ENCODE results near the gene GLT8D2.

Gene GLT8D2

GRCh38 chr12:103960616-103961227 lies 89.3 kb downstream of the GLT8D2 start:
- TF ChIP-seq CTCF (IDR thresholded peaks at IDR 0.05; ENCODE audit: low read depth, low read length): no peak
- no peak for TF ChIP-seq EZH2phosphoT487 (IDR thresholded peaks at IDR 0.05; ENCODE audit: low read depth)
- Histone ChIP-seq H3K27ac (ENCODE audit: low read length) (no peak overlapping the region), H4K20me1 (ENCODE audit: insufficient read depth, low read length) (no peaks in the 10 kb centered on the region), H3K4me2 (ENCODE audit: low read length) (no peak overlapping the region), H3K79me2 (ENCODE audit: low read length) (peaks cover 37% of the 10 kb centered on the region), H3K27me3 (ENCODE audit: low read depth, low read length) (no peaks in the 10 kb centered on the region), H3K36me3 (replicated peaks; ENCODE audit: low read depth, low read length) (peaks cover 7% of the 10 kb centered on the region), H3K9ac (ENCODE audit: low read length) (no peak overlapping the region), H2AFZ (ENCODE audit: low read depth, low read length) (no peak overlapping the region), H3K4me3 (ENCODE audit: low read length) (no peak overlapping the region), H3K9me3 (ENCODE audit: insufficient read depth, low read length) (no peaks in the 10 kb centered on the region), H3K4me1 (ENCODE audit: low read length) (peaks cover 31% of the 10 kb centered on the region)

GRCh38 chr12:103958621-103959020 lies 91.4 kb downstream of the GLT8D2 start:
- Histone ChIP-seq H3K9me3 (ENCODE audit: insufficient read depth, low read length) (no peaks in the 10 kb centered on the region), H3K27ac (ENCODE audit: low read length) (0 out of 2 replicates have a peak overlapping the region, but pooled peaks have one; percentile 6), H4K20me1 (ENCODE audit: insufficient read depth, low read length) (no peaks in the 10 kb centered on the region), H3K9ac (ENCODE audit: low read length) (no peak overlapping the region), H3K4me3 (ENCODE audit: low read length) (no peak overlapping the region), H2AFZ (ENCODE audit: low read depth, low read length) (no peak overlapping the region), H3K4me1 (ENCODE audit: low read length) (peaks cover 27% of the 10 kb centered on the region), H3K4me2 (ENCODE audit: low read length) (peak overlapping the region; percentile 25), H3K79me2 (ENCODE audit: low read length) (peaks cover 38% of the 10 kb centered on the region), H3K36me3 (replicated peaks; ENCODE audit: low read depth, low read length) (peaks cover 14% of the 10 kb centered on the region), H3K27me3 (ENCODE audit: low read depth, low read length) (no peaks in the 10 kb centered on the region)
- TF ChIP-seq EZH2phosphoT487 (IDR thresholded peaks at IDR 0.05; ENCODE audit: low read depth): no peak
- no peak for TF ChIP-seq CTCF (IDR thresholded peaks at IDR 0.05; ENCODE audit: low read depth, low read length)

- Histone ChIP-seq H3K9me3 (ENCODE audit: insufficient read depth, low read length) (no peaks in the 10 kb centered on the region), H3K27ac (ENCODE audit: low read length) (peak overlapping the region; percentile 81), H4K20me1 (ENCODE audit: insufficient read depth, low read length) (no peaks in the 10 kb centered on the region), H3K4me2 (ENCODE audit: low read length) (peak overlapping the region; percentile 99), H3K9ac (ENCODE audit: low read length) (peak overlapping the region; percentile 94), H3K4me3 (ENCODE audit: low read length) (peak overlapping the region; percentile 99), H3K27me3 (ENCODE audit: low read depth, low read length) (no peaks in the 10 kb centered on the region), H3K36me3 (replicated peaks; ENCODE audit: low read depth, low read length) (peaks cover 19% of the 10 kb centered on the region), H3K79me2 (ENCODE audit: low read length) (peaks cover 34% of the 10 kb centered on the region), H3K4me1 (ENCODE audit: low read length) (peaks cover 27% of the 10 kb centered on the region), H2AFZ (ENCODE audit: low read depth, low read length) (0 out of 2 replicates have a peak overlapping the region, but pooled peaks have one; percentile 93)
- no peak for TF ChIP-seq CTCF (IDR thresholded peaks at IDR 0.05; ENCODE audit: low read depth, low read length)
- no peak for TF ChIP-seq EZH2phosphoT487 (IDR thresholded peaks at IDR 0.05; ENCODE audit: low read depth)
Measured at GRCh38 chr12:103957865-103958388, 92.1 kb downstream of the GLT8D2 start.

GRCh38 chr12:103956509-103957027 lies 93.4 kb downstream of the GLT8D2 start:
- Histone ChIP-seq H3K4me3 (ENCODE audit: low read length) (peak overlapping the region; percentile 99), H3K27ac (ENCODE audit: low read length) (peak overlapping the region; percentile 81), H3K9me3 (ENCODE audit: insufficient read depth, low read length) (no peaks in the 10 kb centered on the region), H3K36me3 (replicated peaks; ENCODE audit: low read depth, low read length) (peaks cover 33% of the 10 kb centered on the region), H3K4me1 (ENCODE audit: low read length) (peaks cover 27% of the 10 kb centered on the region), H4K20me1 (ENCODE audit: insufficient read depth, low read length) (peaks cover 6% of the 10 kb centered on the region; the same call in 1 of the 2 replicates), H3K27me3 (ENCODE audit: low read depth, low read length) (no peaks in the 10 kb centered on the region), H3K4me2 (ENCODE audit: low read length) (peak overlapping the region; percentile 99), H3K79me2 (ENCODE audit: low read length) (peaks cover 36% of the 10 kb centered on the region), H2AFZ (ENCODE audit: low read depth, low read length) (peak overlapping the region; percentile 74), H3K9ac (ENCODE audit: low read length) (peak overlapping the region; percentile 94)
- TF ChIP-seq EZH2phosphoT487 (IDR thresholded peaks at IDR 0.05; ENCODE audit: low read depth): no peak
- TF ChIP-seq CTCF (IDR thresholded peaks at IDR 0.05; ENCODE audit: low read depth, low read length): no peak
